Neural cell (in vitro differentiated cells): ENCODE results near the gene SEC24C.

Experiments
- CTCF ChIP-seq: fragments of 450-650 bp; IDR thresholded peaks from 2 replicates; pipeline ENCODE4 v1.5.1; 2014; ENCODE audit warnings: antibody characterized with exemption, mild to moderate bottlenecking, moderate library complexity; ENCODE audit not compliant: poor library complexity, severe bottlenecking
- EP300 ChIP-seq: fragments of 450-650 bp; conservative IDR thresholded peaks from 2 replicates; pipeline ENCODE4 v1.6.1; 2014; ENCODE audit warnings: antibody characterized with exemption, mild to moderate bottlenecking, moderate library complexity; ENCODE audit not compliant: poor library complexity, severe bottlenecking
- POLR2AphosphoS5 ChIP-seq: IDR thresholded peaks from 2 replicates; pipeline ENCODE4 v1.6.1; 2012
- RAD21 ChIP-seq: fragments of 450-650 bp; conservative IDR thresholded peaks from 2 replicates; pipeline ENCODE4 v1.6.1; 2014; ENCODE audit warnings: antibody characterized with exemption, mild to moderate bottlenecking, moderate library complexity
- SMC3 ChIP-seq: fragments of 450-650 bp; conservative IDR thresholded peaks from 2 replicates; pipeline ENCODE4 v1.6.1; 2014; ENCODE audit warnings: antibody characterized with exemption, mild to moderate bottlenecking, moderate library complexity; ENCODE audit not compliant: poor library complexity
- TAF1 ChIP-seq: IDR thresholded peaks from 2 replicates; pipeline ENCODE4 v1.6.1; 2012; ENCODE audit warnings: low read depth

GRCh38 chr10:73790886-73791625 lies 46.9 kb downstream of the SEC24C start:
- no peak for TF ChIP-seq CTCF
- TF ChIP-seq RAD21: no peak
- no peak for TF ChIP-seq EP300
- TF ChIP-seq POLR2AphosphoS5: no peak
- no peak for TF ChIP-seq SMC3
- TF ChIP-seq TAF1: no peak
